SIG-M5 (cell line): ENCODE measurements around the gene AZIN2.

Experiments used
- DNase-seq: peaks from one replicate; lab custom pipeline; 2025; lab: John Stamatoyannopoulos, UW

The AZIN2 gene

DNA sequence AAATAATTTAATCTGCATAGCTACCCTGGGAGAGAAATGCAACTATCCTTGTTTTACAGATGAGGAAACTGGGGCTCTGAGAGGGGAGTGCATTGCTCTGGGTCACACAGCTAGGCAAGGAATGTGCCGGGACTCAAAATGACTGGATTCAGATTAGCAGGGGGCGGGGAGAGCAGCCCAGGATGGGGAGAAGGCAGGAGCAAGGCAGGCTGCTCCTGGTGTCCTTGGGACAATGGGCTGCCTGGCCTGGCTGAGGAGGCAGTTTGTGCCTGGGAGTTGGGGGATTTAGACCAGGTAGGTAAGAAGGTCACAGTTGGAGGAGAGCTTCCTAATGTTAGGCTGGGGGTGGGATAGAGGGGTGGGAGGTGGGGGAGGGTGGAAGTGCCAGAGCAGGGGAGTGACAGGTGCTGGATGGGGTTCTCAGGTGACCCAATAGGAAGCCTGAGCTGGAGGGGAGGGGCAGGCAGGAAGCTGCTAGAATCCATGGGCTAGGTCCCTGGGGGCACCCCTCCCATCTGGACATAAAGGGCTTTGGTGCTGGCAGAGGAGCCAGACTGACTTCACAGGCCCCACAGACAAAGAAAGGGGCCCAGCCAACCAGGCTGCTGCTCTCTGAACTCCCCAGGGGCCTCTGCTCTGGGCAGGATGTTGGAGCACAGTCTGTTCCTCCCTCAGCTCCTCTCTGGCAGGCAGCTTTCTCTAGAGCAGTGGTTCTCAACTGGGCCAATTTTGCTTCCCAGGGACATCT lies 71.9 kb downstream of the AZIN2 start:
- DNase-seq: no peak

DNA sequence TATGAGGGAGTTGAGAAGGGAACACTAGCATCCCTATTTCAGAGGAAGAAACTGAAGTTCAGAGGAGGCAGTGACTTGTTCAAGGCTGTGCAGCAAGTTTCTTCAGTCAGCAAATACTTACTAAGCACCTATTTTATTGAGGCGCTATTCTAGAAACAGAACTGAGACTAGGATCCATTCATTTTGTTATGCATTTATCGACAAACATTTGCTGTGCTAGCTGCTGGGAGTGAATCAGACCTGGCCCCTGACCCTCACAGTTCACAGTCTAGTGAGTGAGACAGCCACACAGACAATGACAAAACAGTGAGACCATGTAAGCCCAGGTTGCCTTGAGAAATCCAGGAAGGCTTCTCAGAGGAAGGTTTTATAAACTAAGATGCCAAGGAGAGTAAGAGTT lies 72.7 kb downstream of the AZIN2 start:
- no peak for DNase-seq

DNA sequence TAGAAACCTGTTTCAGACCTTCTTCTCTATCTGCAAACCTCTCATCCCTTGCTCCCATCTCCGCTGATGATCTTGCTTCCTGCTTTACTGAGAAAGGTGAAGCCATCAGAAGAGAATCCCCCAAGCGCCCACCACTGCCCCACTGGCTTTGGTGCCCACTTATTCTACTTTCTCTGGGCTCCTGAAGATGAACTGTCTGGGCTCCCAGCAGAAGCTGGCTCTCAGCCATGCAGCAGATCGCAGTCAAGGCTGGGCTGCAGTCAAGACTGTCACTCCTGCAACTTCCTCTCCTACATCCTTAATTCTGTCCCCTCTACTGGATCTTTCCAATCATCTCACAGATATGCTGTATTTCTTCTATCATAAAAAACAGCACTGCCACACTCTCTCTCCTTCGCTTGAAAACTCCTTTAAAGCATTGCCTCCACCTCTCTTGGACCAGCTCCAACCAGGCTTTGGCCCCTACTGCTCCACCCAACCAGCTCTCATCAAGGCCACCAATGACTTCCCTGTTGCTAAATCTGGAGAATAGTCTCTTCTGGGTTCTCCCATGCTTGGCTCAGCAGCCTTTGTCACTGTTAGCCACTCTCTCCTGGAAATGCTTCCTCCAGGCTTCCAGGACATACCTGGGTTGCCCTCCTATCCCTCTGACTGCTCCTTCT lies 75.1 kb downstream of the AZIN2 start:
- no peak for DNase-seq

DNA sequence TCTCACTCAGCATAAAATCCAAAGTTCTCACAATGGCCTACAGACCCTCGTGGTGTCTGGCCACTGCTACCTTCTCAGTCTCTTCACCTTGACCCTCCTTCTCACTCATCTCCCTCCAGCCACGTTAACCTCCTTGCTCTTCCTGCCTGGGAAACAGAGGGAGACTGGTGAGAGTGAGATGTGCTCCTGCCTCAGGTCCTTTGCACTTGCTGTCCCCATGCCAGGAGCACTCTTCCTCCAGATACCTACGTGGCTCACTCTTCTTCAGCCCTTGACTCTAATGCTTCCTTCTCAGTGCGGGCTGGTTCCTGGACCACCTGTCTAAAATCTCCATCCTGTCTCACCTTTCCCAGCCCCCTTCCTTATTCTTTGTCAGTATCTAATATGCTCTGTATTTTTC lies 76.2 kb downstream of the AZIN2 start:
- no peak for DNase-seq

DNA sequence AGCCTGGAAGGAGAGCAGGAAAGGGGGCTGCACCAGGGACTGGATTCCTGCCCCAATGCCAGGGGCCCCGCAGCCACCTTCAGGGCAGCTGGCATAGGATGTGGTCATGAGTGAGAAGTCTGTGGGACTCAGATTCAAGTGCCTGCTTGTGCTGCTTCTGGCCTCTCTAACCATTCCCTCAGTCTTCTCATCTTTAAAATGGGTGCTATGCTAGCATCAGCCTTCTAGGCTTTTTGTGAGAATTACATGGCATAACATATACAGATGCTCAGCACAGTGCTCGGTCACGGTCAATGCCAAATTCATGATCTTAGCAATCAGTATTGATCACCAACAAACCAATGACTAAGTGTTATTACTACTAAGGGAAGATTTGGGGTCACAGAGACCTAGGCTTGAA lies 77.4 kb downstream of the AZIN2 start:
- no peak for DNase-seq

DNA sequence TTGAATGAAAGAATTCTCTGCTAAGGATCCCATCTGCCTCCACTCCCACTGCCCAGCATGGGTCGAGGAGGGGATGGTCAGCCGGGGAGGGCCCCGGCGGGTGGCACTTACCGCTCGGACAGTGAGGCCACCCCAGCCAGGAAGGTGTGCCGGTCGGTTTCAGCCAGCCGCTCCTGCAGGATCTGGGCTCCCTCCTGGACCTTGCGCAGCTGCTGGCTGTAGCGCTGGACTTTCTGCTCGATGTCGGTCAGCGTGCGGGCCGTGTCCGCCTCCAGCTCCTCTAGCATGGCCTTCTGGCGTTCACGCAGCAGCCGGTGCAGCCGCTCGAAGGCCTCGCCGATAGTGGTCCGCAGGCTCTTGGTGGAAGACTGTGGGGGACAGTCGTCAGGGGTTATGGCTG lies 78.6 kb downstream of the AZIN2 start:
- DNase-seq: no peak

DNA sequence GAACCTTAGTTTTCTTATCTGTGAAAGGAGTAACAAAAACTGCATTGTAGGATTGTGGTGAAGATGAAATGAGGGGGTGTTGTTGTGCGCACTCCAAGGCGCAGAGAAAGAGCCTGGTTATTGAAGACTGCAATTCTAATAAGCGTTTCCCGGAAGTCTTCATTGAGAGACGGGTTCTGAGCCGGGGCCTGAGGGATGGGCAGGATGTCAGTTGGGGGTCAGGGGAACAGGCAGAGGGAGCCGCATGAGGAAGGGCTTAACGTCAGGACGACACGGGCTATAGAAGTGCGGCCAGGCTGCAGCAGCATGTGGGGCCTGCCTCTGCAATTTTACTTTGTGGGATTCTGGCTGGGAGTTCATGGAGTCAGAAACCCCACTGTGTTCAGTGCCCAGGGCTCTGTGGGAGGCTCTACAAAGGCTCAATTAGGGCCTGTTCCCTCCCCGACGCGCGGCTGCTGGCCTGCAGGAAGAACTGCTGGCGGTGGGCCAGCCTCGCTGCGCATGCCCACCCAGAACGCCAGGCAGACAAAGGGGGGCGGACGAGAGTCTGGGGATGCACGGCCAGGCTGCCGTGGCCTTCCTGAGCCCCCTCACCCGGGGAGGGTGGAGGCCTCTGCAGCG lies 80.2 kb downstream of the AZIN2 start:
- no peak for DNase-seq

DNA sequence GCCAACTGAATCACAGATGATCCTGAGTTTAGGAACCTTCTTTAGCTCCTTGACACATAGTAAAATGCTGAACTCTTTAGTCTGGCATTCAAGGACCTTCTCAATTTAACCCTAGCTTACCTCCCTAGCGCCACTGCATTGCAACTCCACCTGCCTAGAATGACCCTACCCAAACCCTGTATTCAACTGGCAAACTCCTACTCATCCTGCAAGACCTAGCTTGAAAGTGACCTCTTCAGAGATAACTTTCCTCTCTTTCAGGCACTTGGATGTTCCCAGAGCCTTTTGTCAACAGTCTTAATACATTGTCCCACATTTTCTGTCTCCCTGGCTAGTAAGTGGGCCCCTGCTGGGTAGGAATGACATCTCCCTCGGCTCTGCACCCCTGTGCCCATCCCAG lies 81.2 kb downstream of the AZIN2 start:
- DNase-seq: no peak

DNA sequence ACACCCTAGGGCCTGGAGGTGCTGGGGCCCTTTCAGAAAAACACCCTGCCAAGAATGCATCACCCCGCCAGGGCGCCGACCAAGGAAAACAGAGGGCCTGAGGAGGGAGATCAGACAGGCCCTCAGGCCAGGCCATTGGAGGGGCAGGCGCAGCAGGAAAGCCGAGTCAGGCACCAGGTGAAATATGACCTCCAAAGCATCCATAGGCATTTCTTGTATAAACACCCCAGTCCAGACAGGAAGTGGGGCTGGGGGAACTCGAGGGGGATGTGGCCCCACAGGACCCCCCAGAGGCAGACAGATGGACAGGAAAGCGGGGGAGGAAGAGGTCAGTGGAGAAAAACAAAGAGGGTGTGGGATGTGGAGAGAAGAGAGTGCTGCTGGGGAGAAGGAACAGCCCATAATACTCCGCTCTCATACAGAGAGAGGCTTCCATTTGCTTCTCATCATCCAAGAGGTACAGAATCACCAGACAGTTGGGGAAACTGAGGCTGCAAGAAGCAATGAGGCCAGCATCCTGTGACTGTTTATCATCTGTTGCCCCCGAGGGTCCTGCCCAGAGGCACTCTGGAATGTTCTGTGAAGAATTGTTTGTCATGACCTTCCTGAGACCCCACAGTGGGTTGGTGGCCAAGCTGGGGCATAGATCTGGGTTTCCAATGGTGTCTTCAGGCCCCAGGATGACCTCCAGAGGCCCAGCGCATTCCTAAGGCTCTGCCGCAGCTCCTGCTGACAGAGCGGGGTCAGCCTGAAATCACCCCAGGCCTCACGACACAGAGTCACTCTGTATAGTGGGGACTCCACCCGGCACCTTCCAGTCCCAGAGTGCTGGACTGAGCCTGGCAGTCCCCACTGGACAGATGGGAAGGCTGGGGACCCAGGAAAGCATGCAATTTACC lies 82.9 kb downstream of the AZIN2 start:
- no peak for DNase-seq

DNA sequence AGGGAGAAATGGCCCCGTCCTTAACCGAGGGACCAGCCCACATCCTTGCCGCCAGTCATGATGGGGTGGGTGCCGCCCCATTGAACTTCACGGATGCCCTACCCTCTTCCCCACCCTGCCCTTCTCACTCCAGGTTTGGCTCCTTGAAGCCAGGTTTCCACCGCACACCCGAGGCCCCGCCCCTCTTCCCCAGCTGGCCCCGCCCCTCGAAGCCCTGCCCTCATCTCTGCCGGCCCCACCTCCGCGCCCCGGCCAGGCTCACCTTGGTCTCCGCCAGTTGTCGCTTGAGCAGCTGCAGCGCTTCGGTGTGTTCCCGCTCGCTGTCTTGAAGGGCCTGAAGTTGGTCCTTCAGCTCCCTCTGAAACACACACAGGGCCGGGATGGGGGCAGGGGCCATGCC lies 84.3 kb downstream of the AZIN2 start:
- DNase-seq: no peak

DNA sequence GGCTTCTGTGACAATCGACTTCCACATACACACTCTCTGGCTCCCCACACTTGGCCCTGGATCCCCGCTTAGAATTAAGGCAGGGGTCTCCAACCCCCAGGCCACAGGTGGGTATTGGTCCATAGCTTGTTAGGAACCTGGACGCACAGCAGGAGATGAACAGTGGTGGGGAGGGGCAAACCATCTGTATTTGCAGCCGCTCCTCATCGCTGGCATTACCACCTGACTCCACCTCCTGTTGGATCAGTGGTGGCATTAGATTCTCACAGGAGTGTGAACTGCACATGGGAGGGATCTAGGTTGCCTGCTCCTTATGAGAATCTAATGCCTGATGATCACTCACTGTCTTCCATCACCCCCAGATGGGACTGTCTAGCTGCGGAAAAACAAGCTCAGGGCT lies 84.9 kb downstream of the AZIN2 start:
- DNase-seq: no peak

DNA sequence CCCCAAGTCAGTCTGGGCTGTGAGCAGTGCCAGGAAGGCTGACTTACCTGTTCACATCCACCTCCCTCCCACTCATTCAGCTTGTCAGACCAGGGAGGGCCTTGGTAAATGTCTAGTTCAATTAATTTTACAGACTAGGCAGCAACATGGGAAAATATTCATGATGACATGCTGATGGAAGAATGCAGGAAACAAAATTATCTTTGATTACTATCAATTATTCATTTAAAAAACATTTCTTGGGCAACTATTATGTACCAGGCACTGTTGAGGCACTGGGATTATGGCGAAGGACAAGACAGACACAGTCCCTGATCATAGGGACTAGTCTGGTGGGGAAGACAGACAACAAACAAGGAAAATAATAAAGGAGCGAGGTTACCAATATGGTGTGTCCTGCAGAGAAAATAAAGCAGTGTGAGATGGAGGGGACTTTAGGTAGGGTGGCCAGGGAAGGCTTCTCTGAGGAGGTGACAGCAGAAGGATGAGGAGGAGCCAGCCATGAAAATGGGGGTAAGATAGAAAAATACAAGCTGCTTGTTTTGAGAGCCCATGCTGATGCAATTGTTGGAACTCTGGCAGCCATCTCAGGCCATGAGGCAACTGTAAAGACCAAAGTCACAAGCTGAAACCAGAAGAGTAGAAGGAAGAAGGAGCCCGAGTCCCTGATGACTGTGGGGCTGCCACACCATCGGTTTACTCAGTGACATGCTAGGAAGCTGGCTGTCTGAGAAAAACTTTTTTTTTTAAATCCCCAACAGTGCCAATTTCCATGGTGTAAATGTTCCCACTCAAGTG lies 86.9 kb downstream of the AZIN2 start:
- DNase-seq: no peak

DNA sequence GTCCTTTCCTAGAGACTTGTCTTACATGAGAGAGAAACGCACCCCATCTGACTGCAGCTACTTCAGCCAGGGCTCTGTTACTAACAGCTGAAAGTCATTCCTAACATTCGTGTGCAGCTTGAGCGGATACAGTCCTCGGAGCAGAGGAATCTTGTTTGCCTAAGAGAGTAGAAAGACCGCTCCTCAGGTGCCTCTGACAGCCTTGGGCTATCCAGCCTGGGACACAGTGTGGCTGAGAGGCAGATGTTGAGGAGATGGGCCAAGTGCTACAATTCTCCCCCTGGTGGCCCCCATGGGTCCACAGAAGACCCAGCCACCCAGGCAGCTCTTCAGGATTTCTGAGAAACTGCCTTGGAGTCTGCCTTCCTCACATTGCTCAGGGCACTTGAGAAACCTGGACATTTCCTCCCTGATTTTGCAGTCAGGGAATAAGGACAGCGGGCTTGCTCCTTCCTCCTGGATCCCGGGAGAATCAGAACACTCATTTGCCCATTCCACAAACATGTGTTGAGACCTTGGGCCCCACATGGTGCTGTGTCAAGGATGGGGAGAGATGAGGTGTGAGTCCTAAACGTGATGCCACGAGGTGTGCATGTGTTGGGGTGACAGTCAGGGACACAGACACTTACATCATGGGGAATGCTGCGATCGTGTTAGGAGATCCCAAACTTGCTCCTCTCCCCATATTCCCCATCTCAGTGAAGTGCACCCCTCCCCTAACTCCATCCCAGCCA lies 87.8 kb downstream of the AZIN2 start:
- DNase-seq: no peak

DNA sequence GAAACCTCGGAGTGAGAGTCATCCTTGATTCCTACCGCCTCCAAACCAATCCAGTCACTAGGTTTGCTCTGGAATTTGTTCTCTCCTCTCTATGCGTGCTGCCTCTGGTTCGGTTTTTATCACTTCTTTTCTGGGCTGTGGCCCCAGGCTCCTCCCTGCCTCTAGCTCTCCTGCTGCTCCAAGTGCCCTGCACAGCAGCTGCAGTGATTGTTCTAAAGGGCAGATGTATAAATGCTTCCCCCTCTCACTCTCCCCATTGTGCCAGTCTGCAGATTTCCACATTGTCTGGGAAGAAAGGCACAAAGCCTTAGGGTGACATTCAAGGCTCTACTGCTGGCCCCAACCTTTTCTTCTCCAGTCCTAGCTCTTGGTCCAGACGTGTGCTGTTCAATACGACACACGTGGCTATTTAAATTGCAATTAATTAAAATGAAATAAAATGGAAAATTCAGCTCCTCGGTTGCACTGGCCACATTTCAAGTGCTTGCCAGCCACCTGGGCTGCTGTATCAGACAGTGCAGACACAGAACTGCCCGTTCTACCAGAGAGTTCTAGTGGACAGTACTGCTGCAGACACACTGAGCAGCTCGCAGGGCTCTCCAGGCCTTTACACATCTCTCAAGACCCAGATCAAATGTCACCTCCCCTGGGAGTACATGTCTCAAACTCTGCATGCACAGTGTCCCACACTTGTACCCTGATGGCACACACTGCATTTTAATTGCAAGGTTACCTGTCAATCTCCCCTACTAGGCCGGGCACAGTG lies 88.5 kb downstream of the AZIN2 start:
- DNase-seq: no peak
